Neural cell (in vitro differentiated cells): ENCODE results near the gene ACOT2.
"Not testable (repeated sequence)": the region's sequence is repeated elsewhere in the genome, so short reads cannot be mapped to it uniquely, and the experiment has no call there.

Experiments
- EP300 ChIP-seq: fragments of 450-650 bp; conservative IDR thresholded peaks from 2 replicates; pipeline ENCODE4 v1.6.1; 2014; ENCODE audit warnings: antibody characterized with exemption, mild to moderate bottlenecking, moderate library complexity; ENCODE audit not compliant: poor library complexity, severe bottlenecking
- EZH2 ChIP-seq: fragments of 200-600, 300-800 bp; shearing (Covaris generic), sonication (generic); IDR thresholded peaks from 2 replicates; pipeline ENCODE4 v1.6.1; 2014; ENCODE audit warnings: antibody characterized with exemption, low read length, borderline replicate concordance, mild to moderate bottlenecking; ENCODE audit not compliant: insufficient read depth, poor library complexity, severe bottlenecking
- MXI1 ChIP-seq: fragments of 450-650 bp; conservative IDR thresholded peaks from 2 replicates; pipeline ENCODE4 v1.6.1; 2014; ENCODE audit warnings: antibody characterized with exemption, mild to moderate bottlenecking; ENCODE audit not compliant: poor library complexity, severe bottlenecking
- POLR2AphosphoS5 ChIP-seq: IDR thresholded peaks from 2 replicates; pipeline ENCODE4 v1.6.1; 2012
- RAD21 ChIP-seq: fragments of 450-650 bp; conservative IDR thresholded peaks from 2 replicates; pipeline ENCODE4 v1.6.1; 2014; ENCODE audit warnings: antibody characterized with exemption, mild to moderate bottlenecking, moderate library complexity
- SMC3 ChIP-seq: fragments of 450-650 bp; conservative IDR thresholded peaks from 2 replicates; pipeline ENCODE4 v1.6.1; 2014; ENCODE audit warnings: antibody characterized with exemption, mild to moderate bottlenecking, moderate library complexity; ENCODE audit not compliant: poor library complexity
- TAF1 ChIP-seq: IDR thresholded peaks from 2 replicates; pipeline ENCODE4 v1.6.1; 2012; ENCODE audit warnings: low read depth
- TF ChIP-seq, protein P1 (sequence below): fragments of 450-650 bp; IDR thresholded peaks from 2 replicates; pipeline ENCODE4 v1.5.1; 2014; ENCODE audit warnings: antibody characterized with exemption, mild to moderate bottlenecking, moderate library complexity; ENCODE audit not compliant: poor library complexity, severe bottlenecking
- TF ChIP-seq, protein P2 (sequence below): IDR thresholded peaks from 2 replicates; pipeline ENCODE4 v1.6.1; 2012; ENCODE audit warnings: borderline replicate concordance

DNA sequence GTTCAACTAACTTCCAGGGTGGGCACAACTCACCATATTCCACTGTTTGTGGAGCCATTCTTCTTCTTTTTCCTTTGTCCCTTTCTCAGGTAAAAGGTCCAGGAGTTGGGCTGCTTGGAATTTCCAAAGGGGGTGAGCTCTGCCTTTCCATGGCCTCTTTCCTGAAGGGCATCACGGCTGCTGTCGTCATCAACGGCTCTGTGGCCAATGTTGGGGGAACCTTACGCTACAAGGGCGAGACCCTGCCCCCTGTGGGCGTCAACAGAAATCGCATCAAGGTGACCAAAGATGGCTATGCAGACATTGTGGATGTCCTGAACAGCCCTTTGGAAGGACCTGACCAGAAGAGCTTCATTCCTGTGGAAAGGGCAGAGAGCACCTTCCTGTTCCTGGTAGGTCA is 26.1 kb upstream of the ACOT2 start:
- TF ChIP-seq, protein P1, sequence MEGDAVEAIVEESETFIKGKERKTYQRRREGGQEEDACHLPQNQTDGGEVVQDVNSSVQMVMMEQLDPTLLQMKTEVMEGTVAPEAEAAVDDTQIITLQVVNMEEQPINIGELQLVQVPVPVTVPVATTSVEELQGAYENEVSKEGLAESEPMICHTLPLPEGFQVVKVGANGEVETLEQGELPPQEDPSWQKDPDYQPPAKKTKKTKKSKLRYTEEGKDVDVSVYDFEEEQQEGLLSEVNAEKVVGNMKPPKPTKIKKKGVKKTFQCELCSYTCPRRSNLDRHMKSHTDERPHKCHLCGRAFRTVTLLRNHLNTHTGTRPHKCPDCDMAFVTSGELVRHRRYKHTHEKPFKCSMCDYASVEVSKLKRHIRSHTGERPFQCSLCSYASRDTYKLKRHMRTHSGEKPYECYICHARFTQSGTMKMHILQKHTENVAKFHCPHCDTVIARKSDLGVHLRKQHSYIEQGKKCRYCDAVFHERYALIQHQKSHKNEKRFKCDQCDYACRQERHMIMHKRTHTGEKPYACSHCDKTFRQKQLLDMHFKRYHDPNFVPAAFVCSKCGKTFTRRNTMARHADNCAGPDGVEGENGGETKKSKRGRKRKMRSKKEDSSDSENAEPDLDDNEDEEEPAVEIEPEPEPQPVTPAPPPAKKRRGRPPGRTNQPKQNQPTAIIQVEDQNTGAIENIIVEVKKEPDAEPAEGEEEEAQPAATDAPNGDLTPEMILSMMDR = not testable (repeated sequence)
- not testable (repeated sequence) for TF ChIP-seq EP300, RAD21, MXI1, POLR2AphosphoS5, TAF1, EZH2, SMC3
- TF ChIP-seq, protein P2, sequence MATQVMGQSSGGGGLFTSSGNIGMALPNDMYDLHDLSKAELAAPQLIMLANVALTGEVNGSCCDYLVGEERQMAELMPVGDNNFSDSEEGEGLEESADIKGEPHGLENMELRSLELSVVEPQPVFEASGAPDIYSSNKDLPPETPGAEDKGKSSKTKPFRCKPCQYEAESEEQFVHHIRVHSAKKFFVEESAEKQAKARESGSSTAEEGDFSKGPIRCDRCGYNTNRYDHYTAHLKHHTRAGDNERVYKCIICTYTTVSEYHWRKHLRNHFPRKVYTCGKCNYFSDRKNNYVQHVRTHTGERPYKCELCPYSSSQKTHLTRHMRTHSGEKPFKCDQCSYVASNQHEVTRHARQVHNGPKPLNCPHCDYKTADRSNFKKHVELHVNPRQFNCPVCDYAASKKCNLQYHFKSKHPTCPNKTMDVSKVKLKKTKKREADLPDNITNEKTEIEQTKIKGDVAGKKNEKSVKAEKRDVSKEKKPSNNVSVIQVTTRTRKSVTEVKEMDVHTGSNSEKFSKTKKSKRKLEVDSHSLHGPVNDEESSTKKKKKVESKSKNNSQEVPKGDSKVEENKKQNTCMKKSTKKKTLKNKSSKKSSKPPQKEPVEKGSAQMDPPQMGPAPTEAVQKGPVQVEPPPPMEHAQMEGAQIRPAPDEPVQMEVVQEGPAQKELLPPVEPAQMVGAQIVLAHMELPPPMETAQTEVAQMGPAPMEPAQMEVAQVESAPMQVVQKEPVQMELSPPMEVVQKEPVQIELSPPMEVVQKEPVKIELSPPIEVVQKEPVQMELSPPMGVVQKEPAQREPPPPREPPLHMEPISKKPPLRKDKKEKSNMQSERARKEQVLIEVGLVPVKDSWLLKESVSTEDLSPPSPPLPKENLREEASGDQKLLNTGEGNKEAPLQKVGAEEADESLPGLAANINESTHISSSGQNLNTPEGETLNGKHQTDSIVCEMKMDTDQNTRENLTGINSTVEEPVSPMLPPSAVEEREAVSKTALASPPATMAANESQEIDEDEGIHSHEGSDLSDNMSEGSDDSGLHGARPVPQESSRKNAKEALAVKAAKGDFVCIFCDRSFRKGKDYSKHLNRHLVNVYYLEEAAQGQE = not testable (repeated sequence)
